HG03060 (cell line): ENCODE data around the gene ACSL3.
"Not testable (repeated sequence)": the region's sequence is repeated elsewhere in the genome, so short reads cannot be mapped to it uniquely, and the experiment has no call there.

Experiments
- ATAC-seq: cut with Tn5 transposase; IDR thresholded peaks from one replicate; pipeline ENCODE4 v1.9.1; 2021; ENCODE audit warnings: low read depth, moderate number of reproducible peaks; ENCODE audit not compliant: unreplicated experiment

The ACSL3 gene

DNA sequence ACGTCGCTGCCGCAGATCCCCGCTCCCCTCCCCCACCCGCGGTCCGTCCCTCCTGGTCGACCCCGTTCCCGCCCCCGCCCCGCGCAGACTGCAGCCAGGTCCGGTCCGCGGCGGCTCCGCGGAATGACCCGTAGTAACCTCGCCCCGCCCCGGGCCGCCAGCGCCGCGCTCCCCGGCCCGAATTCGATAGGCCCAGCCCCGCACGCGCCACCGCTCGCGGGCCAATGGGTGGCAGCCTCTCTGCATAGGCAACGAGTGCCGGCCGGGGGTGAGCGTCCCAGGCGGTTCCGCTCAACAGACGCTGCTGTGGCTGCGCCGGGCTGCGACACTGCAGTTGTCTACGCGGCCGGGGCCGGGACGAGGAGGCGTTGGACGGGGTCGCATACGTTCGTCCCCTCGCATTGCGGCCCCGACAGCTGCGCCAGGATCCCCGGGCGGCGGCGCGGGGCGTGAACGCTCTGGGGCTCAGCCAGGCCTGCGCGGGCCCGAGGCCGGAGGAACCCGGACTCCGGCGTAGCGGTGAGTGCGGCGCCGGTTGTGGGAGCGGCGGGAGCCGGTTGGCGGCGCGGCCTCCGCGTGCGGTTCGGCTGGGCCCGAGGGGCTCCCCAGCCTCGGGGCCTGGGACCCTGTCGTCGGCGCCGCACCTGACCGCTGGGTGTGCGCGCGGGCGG, at the start of gene ACSL3:
ACSL3 (plus strand) TSS at position 297 of the 671 bp plus-strand sequence. CDS start 47,737 bp downstream, outside the sequence.
- ATAC-seq = peak; percentile 97

- ATAC-seq = no peak
Observed at GRCh38 chr2:222811828-222812227, 49.0 kb upstream of the ACSL3 start.

DNA sequence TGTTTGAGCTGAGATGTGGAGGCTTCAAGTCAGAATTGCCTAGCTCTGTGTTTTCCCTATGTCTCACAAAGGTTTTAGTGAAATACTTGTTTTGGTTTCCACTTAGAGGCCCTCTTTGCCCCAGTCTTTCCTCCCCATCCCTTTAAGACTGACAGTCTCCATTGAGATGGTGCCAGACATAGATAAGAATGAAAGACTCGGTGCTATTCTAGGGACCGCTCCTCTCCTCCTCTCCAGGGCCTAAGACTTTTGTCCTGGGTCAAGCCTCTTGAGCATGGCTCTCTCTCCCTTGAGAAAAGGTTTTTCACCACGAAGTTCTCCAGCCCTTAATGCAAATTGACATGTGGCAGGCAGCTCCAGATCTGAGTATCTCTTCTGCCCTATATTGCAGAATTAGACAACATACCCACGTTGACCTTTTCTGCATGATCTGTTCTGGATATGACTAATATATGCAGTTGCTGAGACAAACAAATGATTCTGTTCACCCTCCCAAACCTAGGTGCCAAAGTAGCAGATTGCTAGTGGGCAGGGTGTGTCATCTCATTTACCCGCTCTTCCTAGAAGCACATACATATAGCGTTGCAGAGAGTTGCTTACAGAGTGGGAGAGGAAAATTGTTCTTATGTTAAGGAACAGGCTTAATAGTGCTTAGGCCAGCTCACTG, 47.5 kb upstream of the ACSL3 start:
- peak; percentile 97 for ATAC-seq

DNA sequence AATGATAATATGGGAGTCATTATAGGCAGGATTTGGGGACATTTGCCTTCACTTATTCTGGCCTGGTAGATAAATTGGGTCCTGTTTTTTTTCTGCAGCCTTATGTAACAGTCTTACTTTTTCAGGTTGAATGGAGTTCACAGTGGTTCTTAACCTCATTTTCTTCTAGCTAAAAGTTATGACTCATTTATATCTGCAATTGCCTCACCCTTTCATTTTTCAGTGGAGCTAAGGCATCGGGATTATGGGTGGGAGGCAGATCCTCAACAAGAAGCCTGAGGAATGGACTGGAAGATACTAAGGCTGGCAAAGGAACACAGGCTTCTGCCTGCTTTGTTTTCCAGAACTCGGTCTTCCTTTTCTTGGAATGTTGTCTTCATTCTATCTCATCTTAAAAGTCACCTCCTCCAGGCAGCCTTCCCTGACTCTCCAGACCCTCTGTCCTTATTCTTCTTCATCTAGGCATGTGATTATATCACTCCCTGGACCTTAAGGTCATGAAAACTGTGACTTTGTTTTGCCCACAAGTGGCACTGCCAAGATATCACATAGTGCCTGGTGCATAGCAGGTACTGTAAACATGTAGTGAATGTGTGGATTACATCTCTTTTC, 41.0 kb upstream of the ACSL3 start:
- ATAC-seq = no peak

GRCh38 chr2:222823183-222823930, 37.5 kb upstream of the ACSL3 start:
- no peak for ATAC-seq

DNA sequence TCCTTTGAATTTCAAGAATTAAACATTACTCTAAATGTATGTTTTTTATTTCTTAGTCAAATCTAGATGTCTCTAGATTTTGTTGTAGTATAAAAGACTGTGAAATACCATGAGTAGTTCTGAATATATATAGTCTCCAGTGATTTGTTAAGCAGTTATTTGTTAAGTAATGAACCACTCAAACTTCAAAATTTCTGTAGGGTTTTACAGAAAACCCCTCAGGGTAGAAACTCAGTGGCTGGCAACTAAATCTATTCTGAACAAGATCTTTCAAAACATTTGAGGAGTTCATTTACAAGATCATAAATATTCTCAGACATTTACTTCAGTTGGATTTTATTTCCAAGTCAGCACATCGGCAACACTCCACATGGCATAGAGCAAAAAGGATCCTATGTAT, 35.8 kb upstream of the ACSL3 start:
- no peak for ATAC-seq

DNA sequence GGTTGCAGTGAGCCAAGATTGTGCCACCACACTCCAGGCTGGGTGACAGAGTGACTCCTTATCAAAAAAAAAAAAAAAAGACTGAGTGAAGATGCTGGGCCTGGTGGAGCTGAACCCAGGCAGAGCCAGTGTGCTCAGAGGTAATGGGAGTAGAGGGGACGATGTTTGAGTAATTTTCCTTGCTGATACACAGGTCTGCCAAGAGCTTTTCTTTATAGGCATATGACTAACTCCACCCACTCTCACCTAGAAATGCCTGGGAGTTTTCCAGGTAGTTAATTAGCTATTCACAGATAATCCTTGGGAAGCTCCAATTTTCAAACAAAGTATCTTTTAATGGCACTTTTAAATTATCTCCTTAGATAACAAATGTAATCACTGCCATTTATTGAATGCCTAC, 33.4 kb upstream of the ACSL3 start:
- no peak for ATAC-seq

DNA sequence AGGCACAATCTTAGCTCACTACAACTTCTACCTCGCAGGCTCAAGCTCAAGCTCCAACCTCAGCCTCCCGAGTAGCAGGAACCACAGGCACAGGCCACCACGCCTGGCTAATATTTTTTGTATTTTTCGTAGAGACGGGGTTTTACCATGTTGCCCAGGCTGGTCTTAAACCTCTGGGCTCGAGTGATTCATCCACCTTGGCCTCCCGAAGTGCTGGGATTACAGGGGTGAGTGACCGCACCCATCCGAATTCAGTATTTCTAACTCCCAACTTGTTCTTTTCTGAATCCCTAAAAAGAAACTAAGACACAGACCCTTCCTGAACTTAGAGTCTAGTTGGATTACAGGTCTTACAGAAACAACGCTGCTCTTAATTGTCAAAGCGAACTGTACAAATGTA, 32.3 kb upstream of the ACSL3 start:
- no peak for ATAC-seq

- ATAC-seq = no peak
Observed at GRCh38 chr2:222830164-222830563, 30.7 kb upstream of the ACSL3 start.

GRCh38 chr2:222833410-222833809, 27.4 kb upstream of the ACSL3 start:
- ATAC-seq = no peak

DNA sequence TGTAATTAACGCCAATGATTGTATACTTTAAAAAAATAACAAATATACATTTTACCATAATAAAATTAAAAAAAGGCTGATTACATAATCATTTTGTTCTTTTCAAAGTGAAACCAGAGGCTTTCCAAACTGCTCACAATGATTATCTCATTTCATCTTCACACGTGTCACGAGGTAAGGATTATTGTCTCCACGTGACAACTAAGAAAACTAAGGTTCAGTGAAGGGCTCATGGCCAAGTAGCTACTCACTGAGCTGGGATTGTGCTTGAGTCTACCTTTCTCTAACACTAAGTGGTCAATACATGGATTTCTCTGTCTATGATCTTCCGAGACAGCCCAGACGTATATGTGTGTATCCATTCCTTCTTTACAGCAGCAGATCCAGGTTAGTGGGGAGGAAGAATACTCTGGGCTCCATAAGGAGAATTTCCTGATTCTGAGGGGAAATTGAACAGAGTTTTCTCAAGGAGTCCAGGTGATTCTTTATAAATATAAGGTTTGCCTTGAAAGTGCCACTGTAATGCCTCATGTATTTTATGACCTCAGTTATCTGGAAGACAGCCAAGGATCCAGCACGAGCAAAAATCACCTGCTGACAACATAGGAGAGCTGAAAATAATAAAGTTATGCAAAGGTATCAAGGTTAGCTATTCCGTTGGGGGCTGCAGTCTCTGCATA, 25.6 kb upstream of the ACSL3 start:
- ATAC-seq = no peak

DNA sequence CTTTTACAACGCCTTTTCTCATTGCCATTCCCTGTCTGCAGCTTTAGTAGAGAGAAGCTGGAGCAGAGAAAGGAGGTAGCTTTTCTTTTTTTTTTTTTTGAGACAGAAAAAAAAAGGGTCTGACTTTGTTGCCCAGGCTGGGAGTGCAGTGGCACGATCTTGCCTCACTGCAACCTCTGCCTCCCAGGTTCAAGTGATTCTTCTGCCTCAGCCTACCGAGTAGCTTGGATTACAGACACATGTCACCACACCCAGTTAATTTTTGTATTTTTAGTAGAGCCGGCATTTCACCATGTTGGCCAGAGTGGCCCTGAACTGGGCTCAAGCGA, 25.0 kb upstream of the ACSL3 start:
- no peak for ATAC-seq

GRCh38 chr2:222837643-222838056, 23.2 kb upstream of the ACSL3 start:
- no peak for ATAC-seq

GRCh38 chr2:222840060-222840802, 20.6 kb upstream of the ACSL3 start:
- ATAC-seq = no peak

GRCh38 chr2:222842491-222843174, 18.2 kb upstream of the ACSL3 start:
- ATAC-seq = no peak

DNA sequence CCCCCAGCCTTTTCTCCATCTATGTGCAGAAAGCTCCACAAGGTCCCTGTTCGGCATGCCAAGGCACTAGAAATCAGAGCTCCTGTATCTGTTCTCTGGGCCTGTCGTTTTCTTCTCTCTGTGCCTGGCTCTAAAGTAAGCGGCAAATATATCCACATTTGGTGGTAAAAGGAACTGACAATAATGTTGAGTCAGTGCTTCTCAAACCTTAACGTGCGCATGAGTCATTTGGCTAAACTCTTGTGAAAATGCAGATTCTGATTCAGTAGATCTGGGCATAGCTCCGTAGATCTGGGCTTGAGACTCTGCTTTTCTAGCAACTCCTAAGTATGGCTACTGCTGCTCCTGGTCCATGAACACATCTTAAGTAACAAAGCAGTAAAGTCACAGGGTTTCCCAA, 16.5 kb upstream of the ACSL3 start:
- no peak for ATAC-seq

GRCh38 chr2:222845314-222845713, 15.5 kb upstream of the ACSL3 start:
- ATAC-seq = not testable (repeated sequence)

DNA sequence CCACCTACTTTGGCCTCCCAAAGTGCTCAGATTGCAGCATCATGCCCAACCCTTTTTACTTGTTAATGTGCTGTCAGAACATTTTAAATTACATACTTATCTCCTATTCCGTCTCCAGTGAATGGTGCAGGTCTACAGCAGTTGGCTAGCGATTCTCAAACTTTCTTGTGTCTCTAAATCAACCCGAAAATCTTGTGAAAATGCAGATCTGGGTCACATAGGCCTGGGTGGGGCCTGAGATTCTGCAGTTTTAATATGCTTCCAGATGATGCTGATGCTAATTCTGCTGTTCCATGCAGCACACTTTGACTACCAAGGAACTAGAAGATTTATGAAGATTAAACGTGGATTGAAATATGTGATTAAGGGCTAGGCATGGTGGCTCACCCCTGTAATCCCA, 14.8 kb upstream of the ACSL3 start:
- ATAC-seq = no peak

GRCh38 chr2:222848031-222848430, 12.8 kb upstream of the ACSL3 start:
- ATAC-seq = not testable (repeated sequence)
